ENCODE data around the gene TMEM179. TPM values are rescaled to one million over a fixed set of nuclear protein-coding genes. Genes with fewer than 3 reads are reported as not detected.
"Not testable (repeated sequence)": the region's sequence is repeated elsewhere in the genome, so short reads cannot be mapped to it uniquely, and the experiment has no call there.

Gene TMEM179
- total RNA-seq, 1 experiment from 2014 or later, result 11.4 TPM

DNA sequence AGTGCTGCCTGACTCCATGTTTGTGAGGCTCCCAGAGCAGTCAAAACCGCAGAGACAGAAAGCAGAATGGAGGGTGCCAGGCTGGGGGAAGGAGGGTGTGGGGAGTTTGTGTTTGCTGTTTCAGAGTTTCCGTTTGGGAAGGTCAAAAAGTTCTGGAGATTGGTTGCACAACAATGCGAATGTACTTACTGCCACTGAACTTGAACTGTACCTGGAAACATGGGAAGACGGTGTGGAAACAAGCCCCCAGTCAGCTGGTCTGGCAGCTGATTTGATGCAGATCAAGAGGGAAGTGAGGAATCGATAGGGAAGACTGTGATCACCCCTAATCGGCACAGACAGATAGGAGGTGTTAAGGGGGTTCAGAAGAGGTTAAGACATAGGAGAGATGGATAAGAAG lies 49.5 kb upstream of the TMEM179 start:
- H3K4me3 Mint-ChIP-seq, result peak overlapping the region in 1 of 2 experiments; percentile 12; a peak in 1 of 5 replicates
- peaks cover 2% of the 10 kb centered on the region; the same call in 1 of the 2 replicates for H3K27me3 ChIP-seq (ENCODE audit: insufficient read depth, low read length)
- no peak overlapping the region for H3K27ac ChIP-seq (ENCODE audit: insufficient read length, low read depth, low read length)
- no peaks in the 10 kb centered on the region for H3K4me1 ChIP-seq (ENCODE audit: insufficient read depth, low read length)
- H3K79me2 ChIP-seq (ENCODE audit: insufficient read depth, low read length), result no peaks in the 10 kb centered on the region
- H4K20me1 ChIP-seq (ENCODE audit: control insufficient read depth, insufficient read depth, insufficient read length), result no peaks in the 10 kb centered on the region
- TF ChIP-seq, protein P1, sequence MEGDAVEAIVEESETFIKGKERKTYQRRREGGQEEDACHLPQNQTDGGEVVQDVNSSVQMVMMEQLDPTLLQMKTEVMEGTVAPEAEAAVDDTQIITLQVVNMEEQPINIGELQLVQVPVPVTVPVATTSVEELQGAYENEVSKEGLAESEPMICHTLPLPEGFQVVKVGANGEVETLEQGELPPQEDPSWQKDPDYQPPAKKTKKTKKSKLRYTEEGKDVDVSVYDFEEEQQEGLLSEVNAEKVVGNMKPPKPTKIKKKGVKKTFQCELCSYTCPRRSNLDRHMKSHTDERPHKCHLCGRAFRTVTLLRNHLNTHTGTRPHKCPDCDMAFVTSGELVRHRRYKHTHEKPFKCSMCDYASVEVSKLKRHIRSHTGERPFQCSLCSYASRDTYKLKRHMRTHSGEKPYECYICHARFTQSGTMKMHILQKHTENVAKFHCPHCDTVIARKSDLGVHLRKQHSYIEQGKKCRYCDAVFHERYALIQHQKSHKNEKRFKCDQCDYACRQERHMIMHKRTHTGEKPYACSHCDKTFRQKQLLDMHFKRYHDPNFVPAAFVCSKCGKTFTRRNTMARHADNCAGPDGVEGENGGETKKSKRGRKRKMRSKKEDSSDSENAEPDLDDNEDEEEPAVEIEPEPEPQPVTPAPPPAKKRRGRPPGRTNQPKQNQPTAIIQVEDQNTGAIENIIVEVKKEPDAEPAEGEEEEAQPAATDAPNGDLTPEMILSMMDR (conservative IDR thresholded peaks at IDR 0.05), result no peak
- no peak overlapping the region for H2BK5ac ChIP-seq (ENCODE audit: insufficient read length, low read length)
- no peaks in the 10 kb centered on the region for H3K79me1 ChIP-seq (ENCODE audit: insufficient read depth, low read depth, low read length, poor library complexity, severe bottlenecking)
- H2BK20ac ChIP-seq (ENCODE audit: low read depth, low read length, poor library complexity, severe bottlenecking), result no peak overlapping the region
- H3K9ac ChIP-seq (ENCODE audit: extremely low read depth, insufficient read length, low read length), result no peak overlapping the region
- WGBS (ENCODE audit: extremely low coverage, insufficient read length, low lambda C conversion rate), result no CpG with 5 or more reads among the region's 6 CpGs
- H2BK12ac ChIP-seq (ENCODE audit: insufficient read length, low read depth, low read length), result no peak overlapping the region
- no peak overlapping the region for H3T11ph ChIP-seq (ENCODE audit: low read length)
- no peak overlapping the region for H3K27ac Mint-ChIP-seq
- no peak overlapping the region for H2AK5ac ChIP-seq (ENCODE audit: insufficient read length, low read length)
- no peak overlapping the region for H2BK120ac ChIP-seq (ENCODE audit: low read depth, low read length, poor library complexity, severe bottlenecking)
- DNase-seq, result no peak
- no peak overlapping the region for H4K5ac ChIP-seq (ENCODE audit: insufficient read length, low read depth, low read length)
- H4K8ac ChIP-seq (replicated peaks; ENCODE audit: insufficient read length, low read depth, low read length), result no peak overlapping the region
- no peak overlapping the region for H3K56ac ChIP-seq (ENCODE audit: insufficient read length, low read depth, low read length)
- no peak overlapping the region for H3K18ac ChIP-seq (ENCODE audit: insufficient read length, low read depth, low read length)
- H3K9me3 ChIP-seq (ENCODE audit: control insufficient read depth, low read depth, low read length), result peaks cover 10% of the 10 kb centered on the region
- no peaks in the 10 kb centered on the region for H3K4me1 Mint-ChIP-seq
- H2AFZ ChIP-seq (ENCODE audit: low read length), result no peak overlapping the region
- H3K23me2 ChIP-seq (ENCODE audit: insufficient read length, low read depth, low read length, poor library complexity, severe bottlenecking), result peaks cover 6% of the 10 kb centered on the region
- H3K36me3 Mint-ChIP-seq (ENCODE audit: insufficient read depth in 1 of 3, low read depth in 3 of 3), result peaks cover 16 to 21% (median 17%) of the 10 kb centered on the region in 3 experiments
- no peak overlapping the region for H3K4me2 ChIP-seq (ENCODE audit: insufficient read depth, insufficient read length, low read length)
- H3K4ac ChIP-seq (ENCODE audit: low read depth, low read length), result no peak overlapping the region
- peaks cover 24 to 31% of the 10 kb centered on the region in 2 experiments for H3K9me3 Mint-ChIP-seq
- no peak overlapping the region for H2BK15ac ChIP-seq (ENCODE audit: low read depth, low read length)
- no peak overlapping the region for H3K14ac ChIP-seq (ENCODE audit: insufficient read depth, low read length)
- H3K23ac ChIP-seq (ENCODE audit: insufficient read length, low read depth, low read length), result no peak overlapping the region
- no peak overlapping the region for H4K91ac ChIP-seq (ENCODE audit: insufficient read length, low read depth, low read length)
- peaks cover 66% of the 10 kb centered on the region for H3K27me3 Mint-ChIP-seq (ENCODE audit: low read depth)

DNA sequence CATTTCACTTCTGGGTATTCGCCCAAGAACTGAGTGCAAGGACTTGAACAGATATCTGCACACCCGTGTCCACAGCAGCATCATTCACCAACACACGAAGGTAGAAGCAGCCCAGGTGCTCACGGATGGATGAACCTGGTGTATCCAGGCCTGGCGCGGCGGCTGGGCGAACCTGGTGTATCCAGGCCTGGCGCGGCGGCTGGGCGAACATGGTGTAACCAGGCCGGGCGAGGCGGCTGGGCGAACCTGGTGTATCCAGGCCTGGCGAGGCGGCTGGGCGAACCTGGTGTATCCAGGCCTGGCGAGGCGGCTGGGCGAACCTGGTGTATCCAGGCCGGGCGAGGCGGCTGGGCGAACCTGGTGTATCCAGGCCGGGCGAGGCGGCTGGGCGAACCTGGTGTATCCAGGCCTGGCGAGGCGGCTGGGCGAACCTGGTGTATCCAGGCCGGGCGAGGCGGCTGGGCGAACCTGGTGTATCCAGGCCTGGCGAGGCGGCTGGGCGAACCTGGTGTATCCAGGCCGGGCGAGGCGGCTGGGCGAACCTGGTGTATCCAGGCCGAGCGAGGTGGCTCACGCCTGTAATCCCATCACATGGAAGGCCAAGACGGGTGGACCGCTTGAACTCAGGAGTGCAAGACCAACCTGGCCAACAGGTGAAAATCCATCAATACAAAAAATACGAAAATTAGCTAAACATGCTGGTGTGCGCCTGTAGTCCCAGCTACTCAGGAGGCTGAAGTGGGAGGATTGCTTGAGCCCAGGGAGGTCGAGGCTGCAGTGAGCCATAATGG lies 48.8 kb upstream of the TMEM179 start:
- H3K14ac ChIP-seq (ENCODE audit: insufficient read depth, low read length); H3K27ac Mint-ChIP-seq; H3K4me1 Mint-ChIP-seq; H3K9ac ChIP-seq (ENCODE audit: extremely low read depth, insufficient read length, low read length); H3K27me3 ChIP-seq (ENCODE audit: insufficient read depth, low read length); H3K56ac ChIP-seq (ENCODE audit: insufficient read length, low read depth, low read length); H4K91ac ChIP-seq (ENCODE audit: insufficient read length, low read depth, low read length); H3T11ph ChIP-seq (ENCODE audit: low read length); H3K23ac ChIP-seq (ENCODE audit: insufficient read length, low read depth, low read length); H3K27ac ChIP-seq (ENCODE audit: insufficient read length, low read depth, low read length); H2BK15ac ChIP-seq (ENCODE audit: low read depth, low read length); H3K4me1 ChIP-seq (ENCODE audit: insufficient read depth, low read length); H3K79me1 ChIP-seq (ENCODE audit: insufficient read depth, low read depth, low read length, poor library complexity, severe bottlenecking); H4K5ac ChIP-seq (ENCODE audit: insufficient read length, low read depth, low read length); H3K79me2 ChIP-seq (ENCODE audit: insufficient read depth, low read length); H2BK5ac ChIP-seq (ENCODE audit: insufficient read length, low read length); H3K4ac ChIP-seq (ENCODE audit: low read depth, low read length); H3K23me2 ChIP-seq (ENCODE audit: insufficient read length, low read depth, low read length, poor library complexity, severe bottlenecking); H2BK120ac ChIP-seq (ENCODE audit: low read depth, low read length, poor library complexity, severe bottlenecking); DNase-seq; H3K18ac ChIP-seq (ENCODE audit: insufficient read length, low read depth, low read length); H2BK12ac ChIP-seq (ENCODE audit: insufficient read length, low read depth, low read length); H4K20me1 ChIP-seq (ENCODE audit: control insufficient read depth, insufficient read depth, insufficient read length); H2AK5ac ChIP-seq (ENCODE audit: insufficient read length, low read length); H3K4me3 Mint-ChIP-seq; H2AFZ ChIP-seq (ENCODE audit: low read length); H2BK20ac ChIP-seq (ENCODE audit: low read depth, low read length, poor library complexity, severe bottlenecking); H3K4me2 ChIP-seq (ENCODE audit: insufficient read depth, insufficient read length, low read length); H4K8ac ChIP-seq (replicated peaks; ENCODE audit: insufficient read length, low read depth, low read length); H3K9me3 ChIP-seq (ENCODE audit: control insufficient read depth, low read depth, low read length): not testable (repeated sequence)
- Mint-ChIP-seq H3K27me3 (ENCODE audit: low read depth) (peaks cover 66% of the 10 kb centered on the region), H3K36me3 (ENCODE audit: insufficient read depth in 1 of 3, low read depth in 3 of 3) (peaks cover 16 to 21% (median 17%) of the 10 kb centered on the region in 3 experiments), H3K9me3 (peaks cover 24 to 31% of the 10 kb centered on the region in 2 experiments)
- WGBS (ENCODE audit: extremely low coverage, insufficient read length, low lambda C conversion rate), result no CpG with 5 or more reads among the region's 52 CpGs

Measured in H9 (cell line).